Hippocampal formation (tissue), 2 donors: Measurements from ENCODE around the gene GLUL.
"Not testable (repeated sequence)": the region's sequence is repeated elsewhere in the genome, so short reads cannot be mapped to it uniquely, and the experiment has no call there.

Source experiments
- DNase-seq, 2 donors: peaks; one replicate each; lab custom pipeline; 2025; lab: John Stamatoyannopoulos, UW

GLUL gene

GRCh38 chr1:182394055-182394775 lies 2.6 kb upstream of the GLUL start:
- peak in 1 of 2 donors; percentile 43 for DNase-seq

DNA sequence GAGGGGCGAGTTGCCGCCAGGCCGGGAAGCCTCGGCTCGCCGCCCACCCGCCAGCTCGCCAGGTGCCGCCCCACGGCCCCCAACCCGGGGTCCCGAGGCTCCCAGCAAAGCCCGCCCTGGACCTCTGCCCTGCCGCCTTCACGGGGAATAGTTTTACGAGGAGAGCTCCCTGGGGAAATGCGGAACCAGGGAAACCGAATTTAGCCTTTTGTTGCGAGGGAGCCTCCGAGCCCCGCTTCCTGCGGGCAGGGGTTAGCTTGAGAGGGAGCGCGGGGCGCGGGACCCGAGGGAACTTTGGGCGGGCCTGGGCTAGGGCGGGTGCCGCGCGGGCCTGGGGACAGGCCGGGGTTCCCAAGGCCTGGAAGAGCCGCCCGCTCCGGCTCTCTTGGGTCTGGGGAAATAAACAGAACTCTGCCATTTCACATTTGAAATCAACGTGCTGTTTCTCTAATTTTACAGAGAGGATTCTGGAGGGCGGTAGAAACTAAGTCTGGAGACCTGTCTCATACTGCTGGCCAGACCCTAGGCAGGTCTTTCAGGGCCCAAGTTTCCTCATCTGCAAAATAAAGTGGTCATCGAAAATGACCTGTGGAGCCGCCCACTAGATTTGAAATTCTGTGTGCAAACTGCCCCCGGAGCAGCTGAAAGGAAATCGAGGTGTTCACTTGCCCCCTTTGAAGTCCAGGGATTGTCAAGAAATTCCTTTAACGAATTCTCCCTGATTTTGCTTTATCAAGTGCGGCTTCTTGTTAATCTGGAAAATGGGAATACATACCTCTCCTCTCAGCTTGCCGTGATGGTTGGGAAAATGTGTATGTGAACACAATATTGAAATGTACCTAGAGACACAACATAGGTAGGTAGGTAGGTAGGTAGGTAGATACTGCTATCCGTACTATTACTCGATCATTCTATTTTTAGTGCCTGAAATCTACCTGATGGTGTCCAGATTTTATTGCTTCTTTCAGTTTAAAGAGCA lies 749 bp upstream of the GLUL start:
- DNase-seq = peak; percentile 50 to 56

GRCh38 chr1:182391028-182391361 lies 595 bp downstream of the GLUL start:
- no peak for DNase-seq

GRCh38 chr1:182389619-182390047 lies 2.0 kb downstream of the GLUL start:
- DNase-seq = peak in 1 of 2 donors; percentile 30

DNA sequence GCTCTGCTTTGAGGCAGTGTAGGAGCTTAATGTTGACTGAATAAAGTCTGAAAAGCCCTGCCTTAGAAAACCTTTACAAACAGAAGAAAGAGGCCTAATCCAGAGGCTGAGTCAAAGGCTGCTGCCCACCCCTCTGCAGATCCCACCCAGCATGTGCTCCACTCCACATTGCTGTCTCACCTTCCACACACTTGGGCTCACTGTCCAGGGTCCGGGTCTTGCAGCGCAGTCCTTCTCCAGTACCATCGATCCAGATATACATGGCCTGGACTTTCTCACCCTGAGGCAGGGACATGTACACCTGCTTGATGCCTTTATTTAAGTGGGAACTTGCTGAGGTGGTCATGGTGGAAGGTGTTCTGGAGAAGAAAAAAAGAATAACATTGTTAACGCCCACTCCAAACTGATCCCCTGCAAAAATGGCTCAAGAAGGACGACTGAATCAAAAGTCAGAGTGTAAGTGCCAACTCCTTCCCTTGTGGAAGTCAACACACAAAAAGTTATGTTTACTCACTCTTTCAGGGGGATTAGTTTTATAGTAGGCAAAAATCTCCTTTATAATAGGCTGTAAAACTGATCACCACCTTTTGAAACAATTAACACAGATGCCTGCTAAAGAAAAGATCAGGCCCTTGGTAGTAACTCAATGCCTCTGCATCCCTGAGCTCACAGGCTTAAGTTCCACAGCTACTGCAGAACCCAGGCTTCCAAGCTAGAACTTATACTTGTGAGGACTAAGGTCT lies 3.0 kb downstream of the GLUL start:
- no peak for DNase-seq

DNA sequence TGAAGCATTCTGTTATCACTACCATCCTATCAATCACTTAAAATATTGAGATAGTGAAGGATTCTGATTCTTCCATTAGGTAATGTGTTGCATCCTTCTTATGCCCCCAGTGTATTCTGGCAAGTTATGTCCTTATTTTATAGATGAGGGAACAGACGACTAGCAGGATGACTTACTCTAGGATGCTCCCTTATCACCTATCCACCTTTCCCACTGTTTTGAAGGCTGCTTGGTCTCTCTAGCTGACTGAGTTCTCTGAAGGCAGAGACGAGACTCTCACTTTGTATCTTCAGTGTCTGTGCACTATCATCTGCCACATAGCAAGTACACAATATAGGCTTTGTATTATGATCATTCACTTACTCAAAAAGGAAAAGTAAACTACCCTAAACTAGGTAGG lies 4.0 kb downstream of the GLUL start:
- DNase-seq = no peak

DNA sequence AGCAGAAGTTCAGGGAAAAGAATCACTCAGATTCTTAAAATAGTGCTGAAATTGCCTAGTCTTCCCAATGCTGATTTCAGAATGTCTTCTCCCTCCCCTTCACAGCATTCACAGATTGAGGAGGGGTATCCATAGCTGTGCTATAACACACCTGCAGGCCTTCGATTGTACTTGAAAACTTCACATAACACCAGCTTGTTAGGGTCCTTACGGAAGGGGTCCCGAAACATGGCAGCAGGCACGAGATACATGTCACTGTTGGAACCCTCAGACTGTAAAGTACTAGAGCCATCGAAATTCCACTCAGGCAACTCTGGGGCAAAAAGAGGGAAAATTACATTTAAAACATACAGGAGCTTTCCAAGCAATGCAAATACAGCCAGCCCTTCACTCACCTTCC lies 4.6 kb downstream of the GLUL start:
- DNase-seq = no peak

- no peak for DNase-seq
Observed at GRCh38 chr1:182385885-182386853, 5.4 kb downstream of the GLUL start.

- DNase-seq = no peak
Observed at GRCh38 chr1:182384387-182384960, 7.1 kb downstream of the GLUL start.

GRCh38 chr1:182383934-182384333 lies 7.7 kb downstream of the GLUL start:
- DNase-seq = no peak

DNA sequence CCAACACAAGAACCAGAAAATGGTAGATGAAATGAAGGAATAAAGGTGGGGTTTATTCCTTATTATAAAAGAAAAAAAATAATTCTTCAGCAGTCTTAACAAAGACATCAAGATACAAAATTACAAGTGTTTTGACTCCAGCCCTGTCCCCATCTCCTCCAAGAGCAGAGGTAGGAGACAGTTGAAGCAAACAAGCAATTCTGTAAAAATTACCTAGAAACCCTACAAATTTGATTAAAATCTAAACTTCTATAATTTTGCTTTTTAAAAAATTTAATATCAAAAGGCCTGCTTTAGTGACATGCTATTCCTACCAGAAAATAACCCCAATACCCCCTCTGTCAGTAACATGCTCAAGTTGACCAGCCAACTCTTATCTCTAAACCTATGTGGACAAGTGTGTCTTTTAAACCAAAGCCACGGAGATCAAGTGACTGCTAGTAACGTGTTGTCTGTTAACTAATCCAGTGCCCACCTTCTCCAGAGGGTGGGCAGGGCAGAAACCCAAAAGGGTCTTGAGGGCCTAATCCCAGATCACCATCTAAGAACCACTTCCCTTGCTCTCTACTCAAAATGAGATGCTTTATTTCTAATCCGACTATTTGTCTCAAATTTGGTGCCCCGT lies 8.4 kb downstream of the GLUL start:
- no peak for DNase-seq

DNA sequence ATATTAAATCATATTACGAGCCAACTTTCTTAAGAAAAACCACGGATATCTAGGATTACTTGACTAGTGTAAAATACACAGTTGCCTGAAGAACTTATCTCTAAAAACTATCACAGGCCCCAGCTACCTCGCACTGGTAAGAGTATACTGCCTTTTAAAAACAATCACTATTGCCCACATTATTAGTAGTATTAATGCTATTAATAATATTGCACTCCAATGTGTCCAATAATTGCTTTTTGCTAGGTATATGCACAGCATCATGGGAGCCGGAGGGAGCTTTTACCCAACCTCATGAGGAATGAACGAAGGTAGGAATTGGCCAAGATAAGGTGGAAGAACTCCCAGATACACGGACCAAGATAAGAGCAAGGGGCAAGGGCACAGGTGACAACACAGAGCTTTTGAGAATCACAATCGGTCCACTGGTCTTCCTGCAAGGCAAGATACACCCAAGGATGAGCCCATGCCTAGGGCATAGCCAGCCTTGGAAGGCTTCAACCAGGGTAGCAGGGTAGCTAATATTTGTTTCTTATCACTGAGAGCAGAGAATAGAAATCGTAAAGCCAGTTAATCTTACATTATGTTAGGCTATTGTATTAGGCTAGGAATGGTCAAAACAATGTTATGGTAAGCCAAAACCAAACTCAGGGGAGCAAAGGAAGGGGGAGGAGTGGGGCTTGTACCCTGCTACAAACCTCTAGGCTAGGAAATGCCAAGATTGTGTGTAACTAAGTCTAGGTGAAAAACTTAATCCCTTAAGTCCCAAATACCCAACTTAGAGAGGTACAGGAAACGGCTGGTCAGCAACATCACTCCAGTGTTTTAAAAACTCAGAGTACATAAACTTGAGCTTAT lies 9.4 kb downstream of the GLUL start:
- DNase-seq = no peak

GRCh38 chr1:182380199-182380598 lies 11.4 kb downstream of the GLUL start:
- DNase-seq = no peak

- not testable (repeated sequence) for DNase-seq
Observed at GRCh38 chr1:182379781-182380180, 11.8 kb downstream of the GLUL start.

DNA sequence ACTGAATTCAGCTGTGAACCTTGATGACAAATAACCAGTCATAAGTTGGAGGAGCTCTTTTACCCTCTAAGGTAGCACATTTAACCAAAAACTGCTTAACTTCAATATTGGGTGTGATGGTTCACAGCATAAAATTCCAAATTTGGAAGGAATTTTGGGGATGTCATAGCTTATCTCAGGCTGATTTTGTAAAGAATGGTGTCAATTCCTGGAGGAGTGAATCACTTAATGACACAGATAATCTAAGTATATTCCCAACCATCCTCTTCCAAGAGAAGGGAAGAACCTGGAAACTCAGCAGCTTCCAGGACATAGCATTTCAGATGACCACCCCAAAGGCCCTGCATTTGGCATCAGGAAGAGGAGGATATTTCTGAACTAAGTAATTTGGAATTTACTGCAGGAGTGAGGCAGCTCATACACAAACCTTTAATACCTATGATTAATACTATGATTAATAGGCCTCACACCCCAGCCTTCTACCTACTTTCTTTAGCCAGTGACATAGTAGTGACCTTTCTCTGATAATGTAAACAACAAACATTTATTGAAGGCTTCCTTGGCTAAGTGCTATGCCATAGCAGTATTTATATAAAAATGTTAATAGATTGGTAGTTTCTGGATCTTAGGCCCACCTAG lies 14.5 kb downstream of the GLUL start:
- no peak for DNase-seq

DNA sequence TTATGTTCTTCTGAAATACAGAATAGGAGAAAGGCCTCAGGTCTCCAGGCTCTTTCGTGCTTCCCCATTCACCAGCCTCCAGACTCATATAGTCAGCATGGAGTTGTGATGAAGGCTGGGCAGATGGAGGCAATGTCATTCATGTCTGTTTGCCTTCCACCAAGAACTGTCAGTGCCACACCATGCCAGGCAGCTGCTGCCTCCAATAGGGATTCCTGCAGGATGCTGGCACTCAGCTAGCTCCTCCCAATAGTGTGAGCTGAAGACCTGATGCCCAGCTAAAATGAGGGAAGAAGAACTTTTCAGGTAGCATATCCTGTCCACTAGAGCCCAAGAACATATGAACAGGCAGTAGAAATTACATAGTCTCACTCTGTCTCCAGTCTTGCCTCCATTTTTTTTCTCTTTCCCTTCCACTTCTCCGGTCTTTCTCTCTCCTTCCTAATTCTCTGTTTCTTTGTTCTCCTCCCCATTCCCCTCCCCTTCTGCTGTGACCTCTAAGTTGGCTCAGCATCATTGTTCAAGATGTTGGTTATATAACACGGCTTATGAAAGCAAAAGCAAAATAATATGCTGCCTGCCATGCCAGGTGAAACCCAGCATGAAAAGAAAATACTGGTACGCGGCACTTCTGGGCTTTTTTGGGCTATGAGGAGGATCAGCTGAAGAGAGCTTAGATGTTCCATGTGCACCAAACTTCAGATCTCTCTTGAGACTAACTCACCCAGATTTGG lies 17.3 kb downstream of the GLUL start:
- no peak for DNase-seq

DNA sequence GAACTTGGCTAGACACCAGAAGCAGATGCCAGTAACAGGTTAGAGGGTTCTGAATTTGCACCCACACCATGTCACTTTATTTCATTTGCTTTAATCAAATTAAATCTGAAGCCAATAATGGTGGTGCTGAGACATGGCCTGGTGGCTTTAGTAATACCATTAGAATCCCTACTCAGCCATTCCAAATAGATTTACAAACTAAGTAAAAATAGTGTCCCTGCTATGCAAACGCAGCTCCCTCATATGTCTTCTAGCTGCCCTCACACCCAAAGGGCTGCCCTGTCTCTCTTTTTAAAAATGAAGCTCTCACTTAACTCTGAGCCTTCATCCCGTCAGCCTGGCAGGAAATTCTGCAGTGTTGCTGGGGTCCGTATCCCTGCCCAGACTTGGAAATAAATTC lies 21.1 kb downstream of the GLUL start:
- no peak for DNase-seq

DNA sequence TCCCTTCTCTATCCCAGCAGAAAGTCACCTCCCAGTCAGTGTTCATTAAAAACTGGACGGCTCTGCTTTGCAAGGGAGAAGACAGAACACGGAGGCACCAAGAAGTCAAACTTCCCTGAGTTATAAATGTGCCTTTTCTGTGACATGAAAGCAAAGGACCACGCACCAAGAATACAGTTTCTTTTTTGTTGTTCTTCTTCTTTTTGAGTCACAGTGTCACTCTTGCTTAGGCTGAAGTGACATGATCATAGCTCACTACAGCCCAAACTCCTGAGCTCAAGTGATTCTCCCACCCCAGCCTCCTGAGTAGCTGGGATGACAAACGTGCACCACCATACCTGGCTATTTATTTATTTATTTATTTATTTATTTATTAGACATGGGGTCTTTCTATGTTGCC lies 22.7 kb downstream of the GLUL start:
- no peak for DNase-seq
